PC-3 (cell line): ENCODE data around the gene ATP10B. TPM values are rescaled to one million over a fixed set of nuclear protein-coding genes. Genes with fewer than 3 reads are reported as not detected.

Experiments
- ATAC-seq: fragments of 200-7000 bp; cut with Tn5 transposase; 2 replicates; pipeline ENCODE4 v1.9.1; 2020; ENCODE audit warnings: mild to moderate bottlenecking, moderate library complexity
- BruUV-seq: library from RNA; stranded (reverse); fragments of 400-500 nt; replicated peaks from 2 replicates; lab custom pipeline; 2021; lab: Mats Ljungman, UMichigan
- CTCF ChIA-PET: fragments of 300-600 bp; sonication (Branson Sonifier 250); formaldehyde crosslinking; loops from one replicate; lab custom pipeline; 2022; ENCODE audit warnings: antibody characterized with exemption; lab: Charles Lee
- POLR2A ChIA-PET: fragments of 300-600 bp; sonication (Branson Sonifier 250); formaldehyde crosslinking; loops from one replicate; lab custom pipeline; 2022; ENCODE audit warnings: antibody characterized with exemption; ENCODE audit not compliant: unreplicated experiment; lab: Charles Lee
- DNase-seq: peaks from one replicate; pipeline ENCODE4 v3.0.0-alpha.2; 2015
- H2AFZ ChIP-seq: fragments of 300-600 bp; sonication (generic); 2 replicates; pipeline ENCODE4 v1.6.0; 2016; ENCODE audit warnings: antibody characterized with exemption, low read length
- H3F3A ChIP-seq: fragments of 300-600 bp; sonication (generic); one replicate; pipeline ENCODE4 v1.6.0; 2017; ENCODE audit warnings: antibody characterized with exemption, low read length, control low read depth, mild to moderate bottlenecking; ENCODE audit not compliant: unreplicated experiment
- H3K27ac ChIP-seq: fragments of 300-600 bp; sonication (generic); 2 replicates; pipeline ENCODE4 v1.5.1; 2016; ENCODE audit warnings: mild to moderate bottlenecking, low read length
- H3K27me3 ChIP-seq: fragments of 300-600 bp; sonication (generic); 2 replicates; pipeline ENCODE4 v1.6.1; 2016; ENCODE audit warnings: low read length, mixed read lengths
- H3K36me3 ChIP-seq: fragments of 300-600 bp; sonication (generic); 2 replicates; pipeline ENCODE4 v1.6.1; 2016; ENCODE audit warnings: low read depth, mixed run types, low read length, mixed read lengths
- H3K4me1 ChIP-seq: fragments of 300-600 bp; sonication (generic); 2 replicates; pipeline ENCODE4 v1.5.1; 2016; ENCODE audit warnings: low read length; ENCODE audit not compliant: insufficient read depth
- H3K4me2 ChIP-seq: fragments of 300-600 bp; sonication (generic); 2 replicates; pipeline ENCODE4 v1.6.0; 2016; ENCODE audit warnings: low read length
- H3K4me3 ChIP-seq: fragments of 300-600 bp; sonication (generic); 2 replicates; pipeline ENCODE4 v1.5.1; 2016; ENCODE audit warnings: mild to moderate bottlenecking, low read length, mixed read lengths
- H3K79me2 ChIP-seq: fragments of 300-600 bp; sonication (generic); 2 replicates; pipeline ENCODE4 v1.6.1; 2017; ENCODE audit warnings: low read length, mixed read lengths
- H3K9ac ChIP-seq: fragments of 300-600 bp; sonication (generic); 2 replicates; pipeline ENCODE4 v1.6.0; 2016; ENCODE audit warnings: mild to moderate bottlenecking, low read length
- H3K9me2 ChIP-seq: fragments of 300-600 bp; sonication (generic); replicated peaks from 2 replicates; pipeline ENCODE4 v1.6.1; 2016; ENCODE audit warnings: mixed run types, low read length, mixed read lengths
- H3K9me3 ChIP-seq: fragments of 300-600 bp; sonication (generic); 2 replicates; pipeline ENCODE4 v1.6.1; 2016; ENCODE audit warnings: low read length, mixed read lengths
- H4K20me1 ChIP-seq: fragments of 300-600 bp; sonication (generic); 2 replicates; pipeline ENCODE4 v1.6.1; 2016; ENCODE audit warnings: low read length, mixed read lengths
- EZH2 ChIP-seq: fragments of 300-600 bp; sonication (generic); IDR thresholded peaks from one replicate; pipeline ENCODE4 v1.6.1; 2017; ENCODE audit warnings: antibody characterized with exemption, mild to moderate bottlenecking, low read length; ENCODE audit not compliant: unreplicated experiment
- EZH2phosphoT487 ChIP-seq: fragments of 300-600 bp; sonication (generic); IDR thresholded peaks from 2 replicates; pipeline ENCODE4 v1.6.1; 2018; ENCODE audit warnings: mild to moderate bottlenecking, antibody characterized with exemption, low read length, borderline replicate concordance
- intact Hi-C: fragments of 100-400 bp; cut with micrococcal nuclease; formaldehyde crosslinking; loops from 2 replicates; pipeline ENCODE4 v1.9.0; 2023
- total RNA-seq: library from RNA; depleted of rRNA; stranded (reverse); fragments of >200 nt; gene quantifications from 2 replicates; pipeline ENCODE4 v1.2.3, GENCODE V29; 2014
- TF ChIP-seq, protein P1 (sequence below): fragments of 300-600 bp; sonication (generic); conservative IDR thresholded peaks from 2 replicates; pipeline ENCODE4 v1.5.1; 2017; ENCODE audit warnings: antibody characterized with exemption, low read depth, mild to moderate bottlenecking, low read length

Gene ATP10B
- total RNA-seq, 1 experiment from 2014 or later, result not detected

DNA sequence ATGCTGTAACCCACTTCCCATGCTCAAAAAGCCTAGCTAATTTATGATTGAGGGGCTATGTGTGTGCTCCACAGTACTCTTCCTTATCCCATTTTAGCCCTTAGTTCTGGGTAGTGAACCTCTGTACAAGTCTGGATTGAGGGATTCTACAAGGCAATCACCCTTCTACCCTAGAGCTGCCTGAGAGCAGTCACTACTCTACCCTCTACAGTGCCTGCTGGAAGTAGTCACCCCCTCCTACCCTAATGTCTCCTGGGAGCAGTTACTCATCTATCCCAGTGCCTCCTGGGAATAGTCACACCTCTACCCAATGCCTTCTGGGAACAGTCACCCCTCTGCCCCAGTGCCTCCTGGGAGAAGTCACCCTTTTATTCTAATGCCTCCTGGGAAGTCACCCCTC, 150.6 kb downstream of the ATP10B start:
- BruUV-seq, result no TSS peak
- Histone ChIP-seq H3K4me2 (no peak overlapping the region), H3K4me1 (no peaks in the 10 kb centered on the region), H3K9me3 (no peaks in the 10 kb centered on the region), H3K9ac (no peak overlapping the region), H2AFZ (no peak overlapping the region), H3K27ac (no peak overlapping the region), H3K79me2 (no peaks in the 10 kb centered on the region), H4K20me1 (no peaks in the 10 kb centered on the region), H3K9me2 (no peaks in the 10 kb centered on the region), H3F3A (no peaks in the 10 kb centered on the region), H3K4me3 (no peak overlapping the region), H3K36me3 (no peaks in the 10 kb centered on the region), H3K27me3 (no peaks in the 10 kb centered on the region)
- POLR2A ChIA-PET, result no interaction called here
- ATAC-seq (no peak), DNase-seq (no peak)
- CTCF ChIA-PET, result no interaction called here
- TF ChIP-seq EZH2phosphoT487, result no peak
- TF ChIP-seq, protein P1, sequence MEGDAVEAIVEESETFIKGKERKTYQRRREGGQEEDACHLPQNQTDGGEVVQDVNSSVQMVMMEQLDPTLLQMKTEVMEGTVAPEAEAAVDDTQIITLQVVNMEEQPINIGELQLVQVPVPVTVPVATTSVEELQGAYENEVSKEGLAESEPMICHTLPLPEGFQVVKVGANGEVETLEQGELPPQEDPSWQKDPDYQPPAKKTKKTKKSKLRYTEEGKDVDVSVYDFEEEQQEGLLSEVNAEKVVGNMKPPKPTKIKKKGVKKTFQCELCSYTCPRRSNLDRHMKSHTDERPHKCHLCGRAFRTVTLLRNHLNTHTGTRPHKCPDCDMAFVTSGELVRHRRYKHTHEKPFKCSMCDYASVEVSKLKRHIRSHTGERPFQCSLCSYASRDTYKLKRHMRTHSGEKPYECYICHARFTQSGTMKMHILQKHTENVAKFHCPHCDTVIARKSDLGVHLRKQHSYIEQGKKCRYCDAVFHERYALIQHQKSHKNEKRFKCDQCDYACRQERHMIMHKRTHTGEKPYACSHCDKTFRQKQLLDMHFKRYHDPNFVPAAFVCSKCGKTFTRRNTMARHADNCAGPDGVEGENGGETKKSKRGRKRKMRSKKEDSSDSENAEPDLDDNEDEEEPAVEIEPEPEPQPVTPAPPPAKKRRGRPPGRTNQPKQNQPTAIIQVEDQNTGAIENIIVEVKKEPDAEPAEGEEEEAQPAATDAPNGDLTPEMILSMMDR, result no peak
- TF ChIP-seq EZH2, result no peak
- intact Hi-C loops, result no loop called here

DNA sequence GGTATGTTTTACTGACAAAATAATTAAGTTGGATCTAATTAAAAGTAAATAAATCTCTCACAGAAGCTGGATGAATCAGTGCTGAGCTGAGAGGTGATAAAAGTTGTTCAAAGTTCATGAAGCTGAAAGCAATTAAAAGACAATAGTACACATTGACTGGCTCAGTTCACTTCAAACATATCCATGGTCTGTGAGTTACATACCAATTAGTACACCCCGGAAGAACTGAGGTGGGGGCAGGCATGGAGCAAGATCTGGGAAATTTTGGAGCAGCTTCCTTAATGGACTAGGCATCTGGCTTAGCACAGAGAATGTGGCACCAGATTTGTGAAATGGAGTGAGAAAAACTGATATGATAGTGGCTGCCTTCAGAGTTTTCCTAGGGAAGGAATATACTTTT, 152.7 kb downstream of the ATP10B start:
- TF ChIP-seq, protein P1, result no peak
- TF ChIP-seq EZH2 (no peak), EZH2phosphoT487 (no peak)
- no peaks in the 10 kb centered on the region for H4K20me1 ChIP-seq
- H3K9me2 ChIP-seq, result no peaks in the 10 kb centered on the region
- no peaks in the 10 kb centered on the region for H3K9me3 ChIP-seq
- no peak overlapping the region for H3K9ac ChIP-seq
- H3K36me3 ChIP-seq, result no peaks in the 10 kb centered on the region
- H3K79me2 ChIP-seq, result no peaks in the 10 kb centered on the region
- H3F3A ChIP-seq, result no peaks in the 10 kb centered on the region
- no peaks in the 10 kb centered on the region for H3K4me1 ChIP-seq
- ChIA-PET CTCF (interaction anchor here (0.6 kb wide), 1 partner anchor 18 kb away, joined by 3 read pairs; no protein-coding TSS in a partner anchor), POLR2A (no interaction called here)
- BruUV-seq, result no TSS peak
- H2AFZ ChIP-seq, result no peak overlapping the region
- H3K4me3 ChIP-seq, result no peak overlapping the region
- intact Hi-C loops, result no loop called here
- H3K4me2 ChIP-seq, result no peak overlapping the region
- H3K27ac ChIP-seq, result no peak overlapping the region
- no peak for DNase-seq
- no peak for ATAC-seq
- H3K27me3 ChIP-seq, result no peaks in the 10 kb centered on the region

DNA sequence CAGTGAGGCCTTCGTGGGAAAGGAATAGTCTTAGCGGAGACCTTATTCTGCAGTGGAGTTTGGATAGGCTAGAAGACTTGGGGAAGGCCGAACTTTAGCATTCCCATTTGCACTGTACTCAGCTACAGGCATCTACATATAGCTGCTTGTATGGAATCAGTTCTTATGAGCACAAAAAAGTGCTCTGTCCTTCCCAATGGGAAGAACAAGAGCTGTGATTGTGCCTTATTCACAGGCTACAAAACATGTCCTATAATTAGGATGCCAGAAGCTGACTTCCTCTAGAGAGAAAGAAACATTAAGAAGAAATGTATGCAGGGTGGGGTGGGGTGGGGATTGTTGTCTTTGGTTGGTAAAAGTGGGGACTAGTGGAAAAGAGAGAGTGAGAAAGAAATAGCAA, 154.7 kb downstream of the ATP10B start:
- CTCF ChIA-PET, result no interaction called here
- no peaks in the 10 kb centered on the region for H3K9me2 ChIP-seq

More for the DNA sequence above, 154.7 kb downstream of the ATP10B start:
- no peaks in the 10 kb centered on the region for H3K9me3 ChIP-seq
- DNase-seq, result no peak
- no peaks in the 10 kb centered on the region for H3K27me3 ChIP-seq
- H2AFZ ChIP-seq, result no peak overlapping the region
- intact Hi-C loops, result no loop called here
- H3F3A ChIP-seq, result no peaks in the 10 kb centered on the region
- no TSS peak for BruUV-seq
- no peaks in the 10 kb centered on the region for H3K36me3 ChIP-seq
- no peaks in the 10 kb centered on the region for H4K20me1 ChIP-seq
- POLR2A ChIA-PET, result no interaction called here
- TF ChIP-seq EZH2phosphoT487, result no peak
- no peak for TF ChIP-seq EZH2
- TF ChIP-seq, protein P1, result no peak
- H3K79me2 ChIP-seq, result no peaks in the 10 kb centered on the region
- H3K4me2 ChIP-seq, result no peak overlapping the region
- H3K4me1 ChIP-seq, result no peaks in the 10 kb centered on the region
- no peak for ATAC-seq
- H3K4me3 ChIP-seq, result no peak overlapping the region
- H3K27ac ChIP-seq, result no peak overlapping the region
- no peak overlapping the region for H3K9ac ChIP-seq
